AG09319 (cell line): Measurements from ENCODE around the gene SYNE4.

ENCODE experiments used
- DNase-seq: peaks from one replicate; pipeline ENCODE4 v3.0.0-alpha.2; 2010; ENCODE audit warnings: low read depth; ENCODE audit errors: extremely low read depth
- CTCF ChIP-seq: IDR thresholded peaks from 2 replicates; pipeline ENCODE4 v1.5.1; 2011; ENCODE audit warnings: low read depth, mild to moderate bottlenecking, inconsistent platforms, low read length, moderate library complexity

The SYNE4 gene

GRCh38 chr19:35992907-35993765 is 15.5 kb downstream of the SYNE4 start:
- no peak for DNase-seq
- no peak for TF ChIP-seq CTCF

- no peak for TF ChIP-seq CTCF
Measured at GRCh38 chr19:35991731-35992450, 16.7 kb downstream of the SYNE4 start.

GRCh38 chr19:35990771-35991730 is 17.6 kb downstream of the SYNE4 start:
- no peak for DNase-seq
- no peak for TF ChIP-seq CTCF

More at GRCh38 chr19:35991731-35992450, 16.7 kb downstream of the SYNE4 start:
- DNase-seq = no peak

- no peak for DNase-seq
- TF ChIP-seq CTCF = no peak
Measured at GRCh38 chr19:35990156-35990555, 18.5 kb downstream of the SYNE4 start.

GRCh38 chr19:35988824-35989223 is 19.8 kb downstream of the SYNE4 start:
- TF ChIP-seq CTCF = no peak
- no peak for DNase-seq

GRCh38 chr19:35987571-35987896 is 21.1 kb downstream of the SYNE4 start:
- DNase-seq = no peak
- no peak for TF ChIP-seq CTCF
